ENCODE data around the gene PFDN1.

The PFDN1 gene

DNA sequence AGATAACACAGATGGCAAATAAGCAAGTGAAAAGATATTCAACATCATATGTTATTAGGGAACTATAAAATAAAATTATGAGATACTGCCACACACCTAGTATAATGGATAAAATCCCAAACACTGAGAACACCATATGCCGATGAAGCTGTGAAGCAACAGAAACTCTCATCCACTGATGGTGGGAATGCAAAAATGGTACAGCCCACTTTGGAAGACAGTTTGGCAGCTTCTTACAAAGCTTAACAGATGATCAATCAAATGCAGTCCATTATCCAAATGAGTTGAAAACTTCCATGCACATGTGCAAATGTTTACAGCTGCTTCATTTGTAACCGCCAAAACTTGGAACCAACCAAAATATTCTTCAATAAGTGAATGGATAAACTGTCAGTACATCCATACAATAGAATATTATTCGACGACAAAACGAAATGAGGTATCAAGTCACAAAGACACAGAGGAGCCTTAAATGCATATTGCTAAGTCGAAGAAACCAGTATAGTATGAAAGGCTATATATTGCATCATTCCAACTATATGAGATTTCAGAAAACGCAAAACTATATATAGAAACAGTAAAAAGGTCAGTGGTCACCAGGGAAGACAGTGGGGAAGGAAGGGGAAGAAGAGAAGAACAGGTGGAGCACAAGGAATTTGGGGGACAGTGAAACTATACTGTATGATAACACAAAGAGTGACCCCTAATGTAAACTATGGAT, 14.9 kb downstream of the PFDN1 start:
- Histone ChIP-seq H3K27ac (no peak overlapping the region), H3K4me3 (no peak overlapping the region)
- TF ChIP-seq, protein P1, sequence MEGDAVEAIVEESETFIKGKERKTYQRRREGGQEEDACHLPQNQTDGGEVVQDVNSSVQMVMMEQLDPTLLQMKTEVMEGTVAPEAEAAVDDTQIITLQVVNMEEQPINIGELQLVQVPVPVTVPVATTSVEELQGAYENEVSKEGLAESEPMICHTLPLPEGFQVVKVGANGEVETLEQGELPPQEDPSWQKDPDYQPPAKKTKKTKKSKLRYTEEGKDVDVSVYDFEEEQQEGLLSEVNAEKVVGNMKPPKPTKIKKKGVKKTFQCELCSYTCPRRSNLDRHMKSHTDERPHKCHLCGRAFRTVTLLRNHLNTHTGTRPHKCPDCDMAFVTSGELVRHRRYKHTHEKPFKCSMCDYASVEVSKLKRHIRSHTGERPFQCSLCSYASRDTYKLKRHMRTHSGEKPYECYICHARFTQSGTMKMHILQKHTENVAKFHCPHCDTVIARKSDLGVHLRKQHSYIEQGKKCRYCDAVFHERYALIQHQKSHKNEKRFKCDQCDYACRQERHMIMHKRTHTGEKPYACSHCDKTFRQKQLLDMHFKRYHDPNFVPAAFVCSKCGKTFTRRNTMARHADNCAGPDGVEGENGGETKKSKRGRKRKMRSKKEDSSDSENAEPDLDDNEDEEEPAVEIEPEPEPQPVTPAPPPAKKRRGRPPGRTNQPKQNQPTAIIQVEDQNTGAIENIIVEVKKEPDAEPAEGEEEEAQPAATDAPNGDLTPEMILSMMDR (IDR thresholded peaks at IDR 0.05): no peak
- no peak for DNase-seq (ENCODE audit: low spot score)

DNA sequence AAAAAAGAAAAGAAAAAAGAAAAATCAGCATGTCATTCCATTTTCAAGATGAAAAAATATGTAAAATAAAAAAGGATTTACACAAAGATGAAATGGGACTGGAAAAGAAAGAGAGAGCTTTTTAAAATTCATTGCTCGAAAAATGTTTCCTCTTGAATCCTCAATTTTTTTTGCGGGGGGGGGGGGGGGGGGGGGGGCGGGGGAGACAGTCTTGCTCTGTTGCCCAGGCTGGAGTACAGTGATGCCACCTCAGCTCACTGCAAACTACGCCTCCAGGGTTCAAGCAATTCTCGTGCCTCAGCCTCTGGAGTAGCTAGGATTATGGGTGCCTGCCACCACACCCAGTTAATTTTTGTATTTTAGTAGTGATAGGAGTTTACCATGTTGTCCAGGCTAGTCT, 16.5 kb downstream of the PFDN1 start:
- H3K27ac ChIP-seq: no peak overlapping the region
- no peak for DNase-seq (ENCODE audit: low spot score)
- H3K4me3 ChIP-seq: no peak overlapping the region
- TF ChIP-seq, protein P1 (IDR thresholded peaks at IDR 0.05): no peak

DNA sequence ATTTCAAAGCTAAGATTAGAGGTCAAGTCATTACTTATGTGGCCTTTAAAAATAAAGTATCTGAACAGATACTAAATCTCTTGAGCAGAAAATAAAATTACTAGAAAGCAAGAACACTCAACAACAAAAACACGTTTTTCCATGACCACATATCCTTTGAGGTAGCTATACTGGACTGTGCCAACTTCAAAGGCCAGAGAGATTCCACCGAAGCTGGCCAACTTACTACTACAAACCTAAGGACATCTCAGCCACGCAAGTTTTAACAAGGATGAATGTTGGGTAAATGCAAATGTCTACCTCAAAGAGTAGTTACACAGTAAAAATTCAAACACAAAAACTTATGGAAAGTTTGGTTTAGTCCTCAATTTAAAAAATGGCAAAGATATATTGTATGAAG, 18.9 kb downstream of the PFDN1 start:
- DNase-seq (ENCODE audit: low spot score): no peak
- TF ChIP-seq, protein P1 (IDR thresholded peaks at IDR 0.05): no peak
- Histone ChIP-seq H3K4me3 (no peak overlapping the region), H3K27ac (no peak overlapping the region)

DNA sequence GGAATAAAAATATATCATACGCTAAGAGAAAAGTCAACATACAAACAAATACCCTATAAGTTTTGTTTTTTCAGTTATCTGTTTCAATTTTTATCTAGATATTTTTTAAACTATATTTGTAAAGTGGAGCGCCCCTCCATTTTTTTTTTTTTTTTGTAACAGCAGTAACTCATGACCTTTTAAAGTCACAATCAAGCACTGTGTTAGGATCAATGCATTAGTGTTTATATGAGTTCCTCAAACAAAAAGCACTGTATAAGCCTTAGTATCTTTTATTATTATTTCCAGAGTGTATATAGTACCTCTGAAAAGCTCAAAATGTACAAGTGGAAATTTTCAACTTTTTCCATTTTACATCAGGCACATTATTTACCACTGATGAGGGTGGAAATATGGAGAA, 20.6 kb downstream of the PFDN1 start:
- Histone ChIP-seq H3K4me3 (no peak overlapping the region), H3K27ac (no peak overlapping the region)
- TF ChIP-seq, protein P1 (IDR thresholded peaks at IDR 0.05): no peak

DNA sequence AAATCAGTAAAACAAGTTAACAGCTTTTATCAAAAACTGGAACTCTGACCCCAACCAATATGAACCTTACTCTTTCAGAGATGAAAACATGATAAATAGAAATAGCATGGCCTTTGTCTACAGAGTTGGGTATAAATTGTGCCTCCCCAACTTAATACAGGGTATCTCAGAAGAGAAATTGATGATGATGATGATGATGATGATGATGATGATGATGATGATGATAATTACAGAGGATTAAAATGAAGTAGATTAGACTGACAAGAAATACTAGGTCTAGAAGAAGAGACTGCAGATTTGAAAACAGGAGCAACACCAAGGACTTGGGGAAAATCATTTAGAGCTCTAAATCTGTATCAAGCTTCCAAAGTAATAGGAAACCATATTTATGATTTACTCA, 27.1 kb downstream of the PFDN1 start:
- TF ChIP-seq, protein P1 (IDR thresholded peaks at IDR 0.05): no peak

More for the DNA sequence above, 20.6 kb downstream of the PFDN1 start:
- DNase-seq (ENCODE audit: low spot score): no peak

DNA sequence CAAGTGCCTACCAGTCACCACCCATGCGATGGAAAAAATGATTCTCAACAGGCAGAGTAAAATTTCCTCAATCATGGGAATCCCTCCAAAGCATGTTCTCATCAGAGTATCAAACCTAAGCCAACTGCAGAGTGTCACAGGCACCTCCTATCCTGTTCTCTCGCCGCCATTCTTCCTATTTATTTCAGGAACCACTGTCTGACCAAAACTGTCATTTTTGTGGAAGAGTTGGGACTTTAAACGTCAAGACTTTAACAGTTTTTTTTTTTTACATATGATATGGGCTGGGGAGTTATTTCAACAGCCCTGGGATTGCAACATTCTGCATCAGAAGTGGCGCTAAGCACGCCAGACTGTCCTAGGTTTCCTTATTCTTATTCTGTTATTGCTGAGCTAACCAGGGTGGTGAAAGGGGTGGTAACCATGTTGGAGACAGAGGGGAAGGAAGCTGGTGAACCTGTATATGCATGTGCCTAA, 29.5 kb downstream of the PFDN1 start:
- no peak for DNase-seq (ENCODE audit: low spot score)
- H3K4me3 ChIP-seq: no peak overlapping the region
- TF ChIP-seq, protein P1 (IDR thresholded peaks at IDR 0.05): no peak
- peak overlapping the region in 1 of 2 donors; percentile 15 for H3K27ac ChIP-seq

More for the DNA sequence above, 27.1 kb downstream of the PFDN1 start:
- no peak for DNase-seq (ENCODE audit: low spot score)
- Histone ChIP-seq H3K4me3 (no peak overlapping the region), H3K27ac (no peak overlapping the region)

DNA sequence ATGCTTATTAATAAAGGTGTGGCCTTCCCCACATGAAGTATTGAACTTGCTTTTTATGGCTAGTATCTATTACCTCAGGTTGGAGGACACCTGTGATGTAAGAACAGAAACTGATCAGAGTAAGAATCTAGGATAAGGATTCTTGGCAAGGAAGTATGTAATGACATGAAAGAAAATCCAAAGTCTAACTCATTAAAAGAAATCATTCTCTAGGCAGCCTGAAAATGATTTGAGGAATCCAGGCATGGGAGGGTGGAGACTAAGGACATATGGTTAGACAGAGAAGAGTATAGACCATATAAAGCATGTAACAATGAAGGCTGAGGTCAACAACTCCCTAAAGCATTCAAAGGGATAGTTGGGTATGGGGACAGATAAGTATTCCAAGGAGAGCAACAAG, 32.9 kb downstream of the PFDN1 start:
- no peak overlapping the region for H3K27ac ChIP-seq
- no peak overlapping the region for H3K4me3 ChIP-seq
- DNase-seq (ENCODE audit: low spot score): no peak
- TF ChIP-seq, protein P1 (IDR thresholded peaks at IDR 0.05): no peak
